ENCODE results near the gene SAP30BP.

Gene SAP30BP

DNA sequence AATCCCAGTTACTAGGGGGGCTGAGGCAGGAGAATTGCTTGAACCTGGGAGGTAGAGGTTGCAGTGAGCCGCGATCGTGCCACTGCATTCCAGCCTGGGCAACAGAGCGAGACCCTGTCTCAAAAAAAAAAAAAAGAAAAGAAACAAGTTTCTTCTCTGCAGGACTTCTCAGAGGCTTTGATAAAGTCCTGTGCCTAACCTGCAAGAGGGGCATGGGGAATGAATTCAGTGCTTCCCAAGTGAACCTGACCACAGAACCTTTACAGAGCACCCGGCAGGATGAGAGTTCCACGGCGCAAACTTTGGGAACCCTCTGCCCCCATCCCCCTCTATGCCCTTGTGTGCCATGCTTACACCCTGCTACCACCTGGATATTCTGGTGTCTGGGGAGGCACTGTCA, 72.0 kb downstream of the SAP30BP start:
- Histone ChIP-seq H3K23ac (ENCODE audit: low read length in 2 of 2) (no peak overlapping the region), H3K27ac (ENCODE audit: low read length, poor library complexity, severe bottlenecking) (no peak overlapping the region), H4K91ac (ENCODE audit: low read length) (no peak overlapping the region), H2AK5ac (ENCODE audit: low read length, severe bottlenecking) (no peak overlapping the region), H2BK120ac (ENCODE audit: low read depth, low read length) (no peak overlapping the region), H3K9ac (ENCODE audit: low read length) (no peak overlapping the region), H4K8ac (ENCODE audit: low read length) (no peak overlapping the region), H2BK15ac (ENCODE audit: low read depth, poor library complexity, severe bottlenecking) (no peak overlapping the region), H3K9me3 (ENCODE audit: control insufficient read depth, low read length) (no peaks in the 10 kb centered on the region), H2BK12ac (ENCODE audit: low read length in 2 of 2) (no peak overlapping the region), H3K27me3 (ENCODE audit: control insufficient read depth in 1 of 2, insufficient read depth in 1 of 2, low read length in 2 of 2) (peaks cover 0 to 12% of the 10 kb centered on the region in 2 experiments), H3K4me3 (ENCODE audit: insufficient read depth in 1 of 2, low read depth in 1 of 2, low read length in 2 of 2) (no peak overlapping the region), H3K18ac (ENCODE audit: low read depth in 1 of 2, low read length in 2 of 2) (no peak overlapping the region), H2BK5ac (ENCODE audit: low read depth, low read length, poor library complexity, severe bottlenecking) (no peak overlapping the region), H3K36me3 (ENCODE audit: control insufficient read depth in 1 of 2, insufficient read depth in 2 of 2, low read depth in 1 of 2, low read length in 2 of 2) (peaks cover 0 to 90% of the 10 kb centered on the region in 2 experiments), H3K4me1 (ENCODE audit: control insufficient read depth, insufficient read depth, low read depth, low read length) (peaks cover 11% of the 10 kb centered on the region), H3K14ac (ENCODE audit: low read length in 2 of 2) (no peak overlapping the region), H2AFZ (ENCODE audit: low read depth, low read length) (no peak overlapping the region), H3K79me1 (replicated peaks; ENCODE audit: low read length, poor library complexity, severe bottlenecking) (peaks cover 18% of the 10 kb centered on the region), H3K4ac (ENCODE audit: low read depth in 1 of 2, low read length in 2 of 2) (no peak overlapping the region), H3K4me2 (ENCODE audit: low read length, poor library complexity, severe bottlenecking) (no peak overlapping the region)
- no peak for DNase-seq
- WGBS, result 86% methylated on average over 7 of the region's 7 CpGs

DNA sequence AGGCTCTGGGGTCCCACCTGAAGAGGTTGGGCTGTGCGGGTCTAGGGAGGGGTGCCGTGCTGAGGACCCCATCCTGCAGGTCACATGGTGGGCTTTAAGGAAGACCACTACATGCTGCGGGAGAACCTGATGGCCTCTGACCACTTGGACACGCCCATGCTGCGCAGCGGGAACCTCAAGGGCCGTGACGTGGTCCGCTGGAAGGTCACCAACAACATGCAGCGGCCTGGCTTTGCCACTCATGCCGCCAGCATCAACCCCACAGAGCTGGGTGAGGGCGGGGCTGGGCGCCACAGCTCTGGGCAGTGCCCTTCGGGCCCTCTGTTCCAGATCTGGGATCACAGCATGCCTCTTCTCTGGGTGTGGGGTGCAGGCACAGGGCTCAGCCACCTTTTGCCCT, 72.7 kb downstream of the SAP30BP start:
- H3K4me1 ChIP-seq (ENCODE audit: control insufficient read depth, insufficient read depth, low read depth, low read length), result peaks cover 11% of the 10 kb centered on the region
- 88% methylated on average over 14 of the region's 14 CpGs for WGBS
- no peak overlapping the region for H4K8ac ChIP-seq (ENCODE audit: low read length)
- no peak overlapping the region for H2BK120ac ChIP-seq (ENCODE audit: low read depth, low read length)
- no peak overlapping the region for H2BK12ac ChIP-seq (ENCODE audit: low read length in 2 of 2)
- peak overlapping the region in 1 of 2 experiments; percentile 2 for H3K4me3 ChIP-seq (ENCODE audit: insufficient read depth in 1 of 2, low read depth in 1 of 2, low read length in 2 of 2)
- no peak overlapping the region for H3K14ac ChIP-seq (ENCODE audit: low read length in 2 of 2)
- peaks cover 0 to 90% of the 10 kb centered on the region in 2 experiments for H3K36me3 ChIP-seq (ENCODE audit: control insufficient read depth in 1 of 2, insufficient read depth in 2 of 2, low read depth in 1 of 2, low read length in 2 of 2)
- H2AK5ac ChIP-seq (ENCODE audit: low read length, severe bottlenecking), result no peak overlapping the region
- no peak overlapping the region for H2BK15ac ChIP-seq (ENCODE audit: low read depth, poor library complexity, severe bottlenecking)
- no peak overlapping the region for H3K4me2 ChIP-seq (ENCODE audit: low read length, poor library complexity, severe bottlenecking)
- no peak overlapping the region for H3K4ac ChIP-seq (ENCODE audit: low read depth in 1 of 2, low read length in 2 of 2)
- DNase-seq, result no peak
- H3K79me1 ChIP-seq (replicated peaks; ENCODE audit: low read length, poor library complexity, severe bottlenecking), result peaks cover 21% of the 10 kb centered on the region
- H2AFZ ChIP-seq (ENCODE audit: low read depth, low read length), result no peak overlapping the region
- peaks cover 0 to 12% of the 10 kb centered on the region in 2 experiments for H3K27me3 ChIP-seq (ENCODE audit: control insufficient read depth in 1 of 2, insufficient read depth in 1 of 2, low read length in 2 of 2)
- H2BK5ac ChIP-seq (ENCODE audit: low read depth, low read length, poor library complexity, severe bottlenecking), result no peak overlapping the region
- H3K23ac ChIP-seq (ENCODE audit: low read length in 2 of 2), result no peak overlapping the region
- no peaks in the 10 kb centered on the region for H3K9me3 ChIP-seq (ENCODE audit: control insufficient read depth, low read length)
- H3K27ac ChIP-seq (ENCODE audit: low read length, poor library complexity, severe bottlenecking), result no peak overlapping the region
- H3K9ac ChIP-seq (ENCODE audit: low read length), result no peak overlapping the region
- H3K18ac ChIP-seq (ENCODE audit: low read depth in 1 of 2, low read length in 2 of 2), result no peak overlapping the region
- H4K91ac ChIP-seq (ENCODE audit: low read length), result no peak overlapping the region

DNA sequence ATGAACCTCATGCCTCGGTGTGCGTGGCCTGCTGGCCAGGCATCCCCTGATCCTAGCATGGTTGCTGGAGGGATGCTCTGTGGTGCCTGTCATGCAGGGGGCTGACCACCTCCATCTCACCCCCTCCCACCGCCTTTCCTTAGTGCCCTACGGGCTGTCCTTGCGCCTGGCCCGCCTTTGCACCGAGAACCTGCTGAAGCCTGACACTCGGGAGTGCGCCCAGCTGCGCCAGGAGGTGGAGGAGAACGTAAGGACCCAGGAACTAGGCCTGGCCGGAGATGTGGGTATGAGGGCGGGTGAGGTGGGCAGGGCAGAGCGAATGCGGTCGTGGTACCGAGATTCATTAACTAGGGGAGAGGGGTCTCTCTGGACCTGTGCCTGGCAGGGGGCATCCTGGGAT, 73.1 kb downstream of the SAP30BP start:
- Histone ChIP-seq H2BK120ac (ENCODE audit: low read depth, low read length) (no peak overlapping the region), H3K9ac (ENCODE audit: low read length) (no peak overlapping the region), H3K23ac (ENCODE audit: low read length in 2 of 2) (no peak overlapping the region), H3K4ac (ENCODE audit: low read depth in 1 of 2, low read length in 2 of 2) (no peak overlapping the region), H3K4me3 (ENCODE audit: insufficient read depth in 1 of 2, low read depth in 1 of 2, low read length in 2 of 2) (peak overlapping the region in 1 of 2 experiments; percentile 2), H3K79me1 (replicated peaks; ENCODE audit: low read length, poor library complexity, severe bottlenecking) (peaks cover 21% of the 10 kb centered on the region), H3K4me1 (ENCODE audit: control insufficient read depth, insufficient read depth, low read depth, low read length) (peaks cover 11% of the 10 kb centered on the region), H2BK12ac (ENCODE audit: low read length in 2 of 2) (no peak overlapping the region), H2BK15ac (ENCODE audit: low read depth, poor library complexity, severe bottlenecking) (no peak overlapping the region), H3K18ac (ENCODE audit: low read depth in 1 of 2, low read length in 2 of 2) (no peak overlapping the region), H3K27me3 (ENCODE audit: control insufficient read depth in 1 of 2, insufficient read depth in 1 of 2, low read length in 2 of 2) (peaks cover 0 to 12% of the 10 kb centered on the region in 2 experiments), H2AFZ (ENCODE audit: low read depth, low read length) (no peak overlapping the region), H3K9me3 (ENCODE audit: control insufficient read depth, low read length) (no peaks in the 10 kb centered on the region), H2BK5ac (ENCODE audit: low read depth, low read length, poor library complexity, severe bottlenecking) (no peak overlapping the region), H4K91ac (ENCODE audit: low read length) (no peak overlapping the region), H4K8ac (ENCODE audit: low read length) (no peak overlapping the region), H3K27ac (ENCODE audit: low read length, poor library complexity, severe bottlenecking) (no peak overlapping the region), H2AK5ac (ENCODE audit: low read length, severe bottlenecking) (no peak overlapping the region), H3K36me3 (ENCODE audit: control insufficient read depth in 1 of 2, insufficient read depth in 2 of 2, low read depth in 1 of 2, low read length in 2 of 2) (peaks cover 0 to 95% of the 10 kb centered on the region in 2 experiments), H3K4me2 (ENCODE audit: low read length, poor library complexity, severe bottlenecking) (no peak overlapping the region), H3K14ac (ENCODE audit: low read length in 2 of 2) (no peak overlapping the region)
- WGBS, result 90% methylated on average over 17 of the region's 17 CpGs
- no peak for DNase-seq

DNA sequence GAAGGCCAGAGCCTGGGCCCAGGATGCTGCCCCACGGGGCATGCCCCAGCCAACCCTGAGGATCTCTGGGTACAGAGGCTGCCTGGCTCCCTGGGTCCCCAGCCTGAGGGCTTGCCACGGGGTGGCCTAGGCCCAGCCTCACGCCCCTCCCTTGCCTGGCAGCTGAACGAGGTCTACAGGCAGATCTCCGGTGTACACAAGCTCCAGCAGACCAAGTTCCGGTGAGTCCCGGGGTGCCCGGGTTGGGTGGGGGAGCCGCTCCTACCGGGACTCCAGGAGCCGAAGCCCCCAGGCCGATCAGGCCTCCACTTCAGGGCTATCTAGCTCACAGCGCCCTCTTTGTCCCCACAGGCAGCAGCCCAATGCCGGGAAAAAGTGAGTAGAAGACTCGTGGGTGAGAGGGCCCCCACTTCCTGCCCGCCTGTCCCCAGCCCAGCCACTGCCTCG, 73.5 kb downstream of the SAP30BP start:
- H3K36me3 ChIP-seq (ENCODE audit: control insufficient read depth in 1 of 2, insufficient read depth in 2 of 2, low read depth in 1 of 2, low read length in 2 of 2), result peaks cover 0 to 96% of the 10 kb centered on the region in 2 experiments
- H3K4me3 ChIP-seq (ENCODE audit: insufficient read depth in 1 of 2, low read depth in 1 of 2, low read length in 2 of 2), result no peak overlapping the region

More for the DNA sequence above, 73.5 kb downstream of the SAP30BP start:
- Histone ChIP-seq H2BK5ac (ENCODE audit: low read depth, low read length, poor library complexity, severe bottlenecking) (no peak overlapping the region), H3K9ac (ENCODE audit: low read length) (no peak overlapping the region), H3K4ac (ENCODE audit: low read depth in 1 of 2, low read length in 2 of 2) (no peak overlapping the region), H2AK5ac (ENCODE audit: low read length, severe bottlenecking) (no peak overlapping the region), H3K27me3 (ENCODE audit: control insufficient read depth in 1 of 2, insufficient read depth in 1 of 2, low read length in 2 of 2) (peaks cover 0 to 12% of the 10 kb centered on the region in 2 experiments), H2BK120ac (ENCODE audit: low read depth, low read length) (no peak overlapping the region), H3K14ac (ENCODE audit: low read length in 2 of 2) (no peak overlapping the region), H3K4me2 (ENCODE audit: low read length, poor library complexity, severe bottlenecking) (no peak overlapping the region), H2BK12ac (ENCODE audit: low read length in 2 of 2) (no peak overlapping the region), H3K23ac (ENCODE audit: low read length in 2 of 2) (no peak overlapping the region), H4K8ac (ENCODE audit: low read length) (no peak overlapping the region), H3K18ac (ENCODE audit: low read depth in 1 of 2, low read length in 2 of 2) (no peak overlapping the region), H3K4me1 (ENCODE audit: control insufficient read depth, insufficient read depth, low read depth, low read length) (peaks cover 11% of the 10 kb centered on the region), H3K79me1 (replicated peaks; ENCODE audit: low read length, poor library complexity, severe bottlenecking) (peaks cover 21% of the 10 kb centered on the region), H2BK15ac (ENCODE audit: low read depth, poor library complexity, severe bottlenecking) (no peak overlapping the region), H3K27ac (ENCODE audit: low read length, poor library complexity, severe bottlenecking) (no peak overlapping the region), H4K91ac (ENCODE audit: low read length) (no peak overlapping the region), H3K9me3 (ENCODE audit: control insufficient read depth, low read length) (no peaks in the 10 kb centered on the region), H2AFZ (ENCODE audit: low read depth, low read length) (no peak overlapping the region)
- no peak for DNase-seq
- WGBS, result 87% methylated on average over 17 of the region's 17 CpGs

Measured in mesenchymal stem cell (in vitro differentiated cells and primary cell).